Raji (cell line): ENCODE measurements around the gene CCNG1.
A peak's percentile ranks its signal among the peaks of the same experiment; 100 is the strongest.

Experiments used
- POLR2A ChIP-seq: IDR thresholded peaks from 2 replicates; pipeline ENCODE4 v1.6.1; 2011; ENCODE audit warnings: low read depth, low read length, control low read depth; ENCODE audit not compliant: insufficient read depth

CCNG1 gene

DNA sequence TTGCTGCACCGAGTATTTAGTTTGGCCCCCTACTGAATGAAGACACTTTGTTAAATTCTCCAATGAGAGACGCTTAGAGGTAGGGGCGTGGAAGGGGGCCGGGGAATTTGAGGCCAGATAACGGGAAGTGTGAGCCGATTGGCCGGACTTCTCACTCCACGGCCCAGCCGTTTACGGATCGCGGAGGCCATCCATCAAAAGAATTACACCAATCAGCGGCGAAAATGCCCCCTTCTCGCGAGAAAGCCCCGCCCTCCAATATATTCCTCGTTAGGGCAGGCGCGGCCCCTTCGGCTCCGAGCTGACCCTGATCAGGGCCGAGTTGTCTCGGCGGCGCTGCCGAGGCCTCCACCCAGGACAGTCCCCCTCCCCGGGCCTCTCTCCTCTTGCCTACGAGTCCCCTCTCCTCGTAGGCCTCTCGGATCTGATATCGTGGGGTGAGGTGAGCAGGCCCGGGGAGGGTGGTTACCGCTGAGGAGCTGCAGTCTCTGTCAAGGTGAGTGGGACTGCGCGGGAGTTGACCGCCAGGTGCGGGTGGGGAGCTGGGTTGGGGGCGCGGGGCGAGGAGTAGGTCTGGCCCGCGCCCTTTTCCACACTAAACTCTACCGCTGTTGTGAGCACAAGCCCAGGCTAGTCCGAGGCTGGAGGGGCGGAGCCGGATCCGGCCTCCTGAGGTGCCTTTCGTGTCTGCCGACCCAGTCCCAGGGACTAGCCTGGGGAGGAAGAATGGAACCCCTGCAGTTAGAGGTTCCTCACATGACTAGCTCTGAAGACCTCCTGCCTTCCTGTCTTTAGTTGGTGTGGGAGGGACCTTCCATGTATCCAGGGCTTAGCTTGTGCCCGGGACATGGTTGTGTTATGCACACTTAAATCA is at the start of gene CCNG1:
Gene CCNG1 (plus strand): TSS at position 287 of the 874 bp plus-strand sequence. CDS start 1,662 bp downstream, outside the sequence.
- peak; percentile 92 for TF ChIP-seq POLR2A

DNA sequence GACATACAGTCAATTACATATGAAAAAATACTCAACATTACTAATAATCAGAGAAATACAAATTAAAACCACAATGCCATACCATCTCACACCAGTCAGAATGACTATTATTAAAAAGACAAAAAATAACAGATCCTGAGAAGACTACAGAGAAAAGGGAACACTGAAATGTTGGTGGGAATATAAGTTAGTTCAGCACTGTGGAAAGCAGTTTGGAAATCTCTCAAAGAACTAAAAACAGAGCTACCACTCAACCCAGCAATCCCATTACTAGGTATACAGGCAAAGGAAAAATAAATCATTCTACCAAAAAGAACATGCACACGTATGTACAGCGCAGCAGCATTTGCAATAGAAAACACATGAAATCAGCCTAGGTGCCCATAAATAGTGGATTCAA is 41.6 kb upstream of the CCNG1 start:
- TF ChIP-seq POLR2A = no peak

DNA sequence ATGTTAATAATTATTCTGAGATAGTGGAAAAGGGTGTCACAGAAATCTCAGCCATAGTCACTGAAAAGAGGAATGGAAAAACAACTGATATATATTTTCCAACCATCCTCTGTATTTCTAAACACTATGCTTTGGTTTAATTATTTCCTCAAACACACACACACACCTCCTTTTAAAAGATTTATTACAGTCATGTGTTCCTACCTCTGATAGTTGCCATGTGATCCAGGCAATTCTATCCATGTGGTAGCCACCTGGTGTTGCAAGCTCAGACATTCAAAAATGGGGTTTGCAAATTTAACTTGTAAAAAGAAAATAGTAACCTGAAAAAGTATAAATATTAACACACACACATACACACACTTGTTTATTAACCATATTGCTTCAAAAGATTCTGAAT is 40.0 kb upstream of the CCNG1 start:
- TF ChIP-seq POLR2A = no peak

DNA sequence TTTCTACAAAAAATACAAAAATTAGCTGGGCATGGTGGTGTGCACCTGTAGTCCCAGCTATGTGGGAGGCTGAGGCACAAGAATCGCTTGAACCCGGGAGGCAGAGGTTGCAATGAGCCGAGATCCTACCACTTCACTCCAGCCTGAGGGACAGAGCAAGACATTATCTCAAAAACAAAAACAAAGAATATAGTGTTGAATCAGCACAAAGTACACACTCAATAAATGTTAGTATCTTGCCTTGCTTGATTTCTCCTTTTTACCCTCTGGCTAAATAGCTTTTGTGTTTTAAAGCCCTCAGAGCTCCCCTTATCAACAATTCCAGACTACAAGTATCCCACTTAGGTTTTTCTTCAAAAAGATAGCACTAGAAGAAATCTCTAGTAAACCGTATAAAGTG is 37.5 kb upstream of the CCNG1 start:
- TF ChIP-seq POLR2A = no peak

- no peak for TF ChIP-seq POLR2A
Measured at GRCh38 chr5:163401271-163401670, 36.1 kb upstream of the CCNG1 start.

DNA sequence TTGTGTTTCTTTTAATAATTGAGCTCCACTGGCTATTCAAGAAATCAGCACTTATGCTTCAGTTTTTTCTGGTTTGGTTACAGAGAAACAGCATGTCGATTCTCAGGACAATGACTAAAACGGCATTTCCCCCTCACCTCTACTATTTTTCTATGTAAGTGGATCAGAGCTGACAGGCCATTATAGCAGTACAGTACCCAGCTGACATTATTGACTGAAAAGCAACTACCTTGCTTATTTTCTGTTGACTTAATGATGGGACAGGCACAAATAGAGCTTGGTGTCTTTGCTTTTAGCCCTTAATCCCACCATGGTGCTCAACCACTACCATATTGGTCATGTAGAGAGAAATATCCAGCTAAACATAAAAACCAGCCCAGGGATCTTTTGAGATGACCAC is 35.4 kb upstream of the CCNG1 start:
- TF ChIP-seq POLR2A = no peak

- no peak for TF ChIP-seq POLR2A
Measured at GRCh38 chr5:163404364-163405173, 32.8 kb upstream of the CCNG1 start.

DNA sequence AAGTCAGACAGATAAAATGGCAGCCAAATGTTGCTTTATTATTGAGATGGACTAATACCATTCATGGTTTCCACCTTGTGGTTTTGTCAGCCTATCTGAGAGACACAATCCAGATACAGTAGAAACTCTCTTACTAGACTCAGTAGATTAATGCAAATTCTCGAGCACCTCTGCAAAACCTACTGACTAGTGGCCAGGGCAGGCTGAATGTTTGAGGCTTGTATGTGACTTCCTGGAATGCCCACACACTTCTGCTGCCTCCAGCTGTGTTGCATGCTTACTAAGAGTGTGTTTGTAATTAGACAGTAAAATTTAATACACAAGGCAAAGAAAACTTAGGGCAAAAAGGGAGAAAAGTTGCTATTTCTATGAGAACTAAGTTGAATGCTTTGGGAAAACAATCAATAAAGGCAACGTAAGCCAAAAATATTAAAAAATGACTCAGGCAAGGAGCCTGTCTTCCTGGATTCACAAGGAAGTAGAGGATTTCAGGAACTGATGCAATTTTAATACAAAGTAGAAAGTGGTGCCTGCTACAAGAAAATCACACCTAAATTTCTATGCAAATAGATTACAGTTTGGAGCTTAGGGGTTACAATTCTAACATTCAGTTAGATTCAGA is 30.2 kb upstream of the CCNG1 start:
- TF ChIP-seq POLR2A = no peak

- TF ChIP-seq POLR2A = no peak
Measured at GRCh38 chr5:163408311-163408923, 29.0 kb upstream of the CCNG1 start.

- no peak for TF ChIP-seq POLR2A
Measured at GRCh38 chr5:163409384-163409783, 28.0 kb upstream of the CCNG1 start.

DNA sequence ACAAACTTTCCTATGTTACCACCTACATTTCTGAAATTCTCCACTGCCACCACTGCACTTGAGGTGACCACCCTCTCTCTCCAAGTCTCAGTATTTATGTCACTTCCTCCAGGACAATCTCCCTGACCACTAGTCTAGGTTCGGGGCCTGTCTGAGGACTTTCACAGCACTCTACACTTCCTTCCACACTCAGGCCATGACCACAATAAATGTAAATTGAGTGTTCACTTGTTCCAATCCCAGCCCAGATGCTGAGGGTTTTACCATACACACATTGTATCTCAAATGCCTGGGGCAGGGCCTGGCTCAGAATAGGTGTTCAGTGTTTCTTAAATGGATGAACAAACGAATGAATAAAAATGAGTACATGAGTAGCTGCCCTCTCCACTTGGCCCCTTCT is 26.9 kb upstream of the CCNG1 start:
- TF ChIP-seq POLR2A = no peak

- TF ChIP-seq POLR2A = no peak
Measured at GRCh38 chr5:163424836-163425235, 12.6 kb upstream of the CCNG1 start.

GRCh38 chr5:163432544-163432943 is 4.9 kb upstream of the CCNG1 start:
- no peak for TF ChIP-seq POLR2A

DNA sequence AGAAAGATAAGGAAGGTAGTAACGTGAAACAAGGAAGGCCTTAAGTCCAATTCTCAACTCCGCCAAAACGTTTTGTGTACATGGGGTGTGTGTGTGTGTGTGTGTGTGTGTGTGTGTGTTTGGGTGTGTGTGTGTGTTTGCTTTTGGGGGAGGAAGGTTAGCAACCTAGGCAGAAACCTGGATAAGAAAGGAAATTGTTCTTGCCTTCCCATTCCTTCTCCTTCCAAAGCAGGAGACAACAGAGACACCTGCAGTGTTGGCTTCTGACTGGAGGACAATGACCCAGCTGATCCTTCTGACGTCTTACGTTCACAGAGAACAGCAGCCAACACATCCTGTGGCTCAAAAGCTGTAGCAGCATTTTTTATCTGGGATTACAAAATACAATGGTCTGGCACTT is 4.1 kb upstream of the CCNG1 start:
- TF ChIP-seq POLR2A = no peak

DNA sequence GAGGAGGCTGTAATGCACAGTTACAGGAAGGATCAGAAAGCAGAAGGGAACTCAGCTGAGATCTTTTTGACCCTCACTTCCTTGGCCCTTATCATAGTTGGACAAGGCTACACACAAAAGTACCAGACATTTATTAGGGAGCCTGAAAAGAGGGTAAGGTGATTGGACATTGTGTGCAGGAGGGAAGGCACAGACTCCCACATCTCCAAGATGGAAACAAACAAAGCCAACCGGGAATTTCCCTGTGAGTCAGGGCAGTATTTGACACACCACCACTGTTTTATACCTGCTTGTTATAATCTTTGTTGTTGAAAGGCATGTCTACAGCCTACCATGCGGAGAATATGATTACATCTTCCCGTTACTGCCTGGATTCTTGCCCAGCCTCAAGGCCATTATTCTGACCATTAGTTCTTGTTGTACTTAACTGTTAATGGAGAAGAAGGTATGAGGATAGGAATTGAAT is 3.0 kb upstream of the CCNG1 start:
- no peak for TF ChIP-seq POLR2A

DNA sequence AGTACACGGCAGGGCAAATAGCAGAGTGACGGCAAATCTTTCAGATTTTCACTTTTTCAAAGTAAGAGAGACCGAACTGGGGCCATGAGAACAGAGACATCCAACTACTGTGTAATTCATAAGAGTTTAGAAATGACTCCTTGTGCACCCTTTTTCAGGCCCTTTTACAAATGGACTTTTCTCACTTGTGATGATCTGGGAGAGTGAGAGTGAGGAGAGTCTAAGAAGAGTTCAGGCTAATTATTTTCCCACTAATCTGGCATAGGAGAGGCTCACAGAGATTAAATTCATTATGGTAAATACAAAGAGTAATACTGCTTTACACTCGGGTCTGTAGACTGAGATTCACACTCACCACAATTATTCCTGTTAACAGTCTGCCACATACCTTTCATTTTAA is 880 bp upstream of the CCNG1 start:
- TF ChIP-seq POLR2A = no peak

- peak; percentile 79; the same call in 1 of the 2 replicates for TF ChIP-seq POLR2A
Measured at GRCh38 chr5:163437011-163437308, 435 bp upstream of the CCNG1 start.
